HepG2 (cell line): ENCODE results near the gene CARD8. TPM values are rescaled to one million over a fixed set of nuclear protein-coding genes. Genes with fewer than 3 reads are reported as not detected.
A peak's percentile ranks its signal among the peaks of the same experiment; 100 is the strongest.

ENCODE experiments used
- ATAC-seq: fragments of 200-7000 bp; cut with Tn5 transposase; 3 replicates; pipeline ENCODE4 v1.9.1; 2020; ENCODE audit warnings: mild to moderate bottlenecking, moderate library complexity
- BruUV-seq: library from RNA; stranded (reverse); fragments of 400-500 nt; replicated peaks from 2 replicates; lab custom pipeline; 2021; lab: Mats Ljungman, UMichigan
- CTCF ChIA-PET: fragments of 300-600 bp; formaldehyde crosslinking; extraction: SDS; loops from one replicate; lab custom pipeline; 2021; ENCODE audit warnings: low total read pairs, inconsistent platforms, low intra/inter-chr PET ratio; lab: Yijun Ruan, JAX
- POLR2A ChIA-PET: fragments of 350-600 bp; sonication (Branson Sonifier 250); formaldehyde crosslinking; loops from one replicate; lab custom pipeline; 2020; ENCODE audit warnings: antibody characterized with exemption, inconsistent platforms; lab: Yijun Ruan, JAX
- DNase-seq: peaks from one replicate; pipeline ENCODE4 v3.0.0-alpha.2; 2015; ENCODE audit warnings: low spot score
- FAIRE-seq: peaks from 3 replicates; lab custom pipeline; 2011; peaks lifted over from hg19 to GRCh38; lab: Jason Lieb, UNC
- H2AFZ ChIP-seq: one replicate; pipeline ENCODE4 v1.6.1; 2011; ENCODE audit warnings: low read length, inconsistent platforms
- H3K27ac ChIP-seq: fragments of 300-600 bp; 3 replicates; pipeline ENCODE4 v1.8.0; 2011; ENCODE audit warnings: mixed run types, mild to moderate bottlenecking, mixed read lengths, low read length, inconsistent platforms; ENCODE audit not compliant: insufficient read depth; ENCODE audit errors: extremely low read length
- H3K27me3 ChIP-seq, 2 experiments: fragments of 200-600 bp in 1 of 2; 2 replicates in 1 of 2; 3 replicates in 1 of 2; pipeline versions ENCODE4 v1.6.0 to v1.8.0; 2011; ENCODE audit warnings: low read length in 2 of 2, mild to moderate bottlenecking in 2 of 2, moderate library complexity in 2 of 2, inconsistent platforms in 1 of 2; ENCODE audit not compliant: insufficient read depth in 2 of 2, control insufficient read depth in 1 of 2
- H3K36me3 ChIP-seq, 2 experiments: fragments of 200-600 bp in 1 of 2; replicated peaks in 1 of 2; 2 replicates in 1 of 2; 3 replicates in 1 of 2; pipeline versions ENCODE4 v1.5.1 to v1.8.0; 2011; ENCODE audit warnings: low read length in 2 of 2, inconsistent platforms in 1 of 2; ENCODE audit not compliant: insufficient read depth in 2 of 2, control insufficient read depth in 1 of 2
- H3K4me1 ChIP-seq: 2 replicates; pipeline ENCODE4 v1.5.1; 2012; ENCODE audit warnings: low read length, inconsistent platforms; ENCODE audit not compliant: insufficient read depth
- H3K4me2 ChIP-seq: 2 replicates; pipeline ENCODE4 v1.6.0; 2011; ENCODE audit warnings: low read depth, low read length, inconsistent platforms
- H3K4me3 ChIP-seq, 3 experiments: fragments of 200-600 bp in 1 of 3; sonication (generic), shearing (Covaris generic) in 1 of 3; replicated peaks in 1 of 3; 2 replicates each; pipeline ENCODE4 v1.5.1; 2011 to 2016; ENCODE audit warnings: low read length in 3 of 3, inconsistent platforms in 2 of 3, low read depth in 2 of 3, mild to moderate bottlenecking in 2 of 3, control low read depth in 1 of 3, mixed read lengths in 1 of 3; ENCODE audit not compliant: insufficient read depth in 1 of 3
- H3K79me2 ChIP-seq: one replicate; pipeline ENCODE4 v1.6.1; 2011; ENCODE audit warnings: low read length, inconsistent platforms; ENCODE audit not compliant: insufficient read depth
- H3K9ac ChIP-seq: 2 replicates; pipeline ENCODE4 v1.6.0; 2011; ENCODE audit warnings: mild to moderate bottlenecking, low read depth, low read length, inconsistent platforms; ENCODE audit not compliant: insufficient read depth
- H3K9me3 ChIP-seq: 2 replicates; pipeline ENCODE4 v1.5.1; 2012; ENCODE audit warnings: mild to moderate bottlenecking, low read length
- H4K20me1 ChIP-seq: 2 replicates; pipeline ENCODE4 v1.6.0; 2011; ENCODE audit warnings: inconsistent platforms, mild to moderate bottlenecking, low read length, moderate library complexity; ENCODE audit not compliant: insufficient read depth
- CEBPB ChIP-seq: IDR thresholded peaks from 2 replicates; pipeline ENCODE4 v1.6.1; 2011; ENCODE audit warnings: low read depth, low read length, improper control_type of control experiment, borderline replicate concordance
- KLF13 ChIP-seq: sonication (generic); formaldehyde crosslinking; IDR thresholded peaks from 2 replicates; pipeline ENCODE4 v1.4.0; 2020; ENCODE audit warnings: mild to moderate bottlenecking, missing genetic modification reagents
- NCOA1 ChIP-seq: sonication (generic); formaldehyde crosslinking; IDR thresholded peaks from 2 replicates; pipeline ENCODE4 v1.9.0; 2021; ENCODE audit warnings: missing genetic modification reagents
- RFX3 ChIP-seq: IDR thresholded peaks from 2 replicates; pipeline ENCODE4 v1.6.1; 2016; ENCODE audit warnings: missing biosample characterization, missing genetic modification reagents
- SMC3 ChIP-seq: IDR thresholded peaks from 2 replicates; pipeline ENCODE4 v1.6.1; 2011; ENCODE audit warnings: low read length, improper control_type of control experiment
- SNAPC2 ChIP-seq: sonication (generic); formaldehyde crosslinking; IDR thresholded peaks from 2 replicates; pipeline ENCODE4 v1.8.1; 2022; ENCODE audit warnings: mild to moderate bottlenecking, missing genetic modification reagents
- WGBS: methylation state at CpG from one replicate; pipeline ENCODE4 v1.1.6; 2017; ENCODE audit warnings: low lambda C conversion rate; 5-methylcytosine and 5-hydroxymethylcytosine counted together
- in situ Hi-C: cut with HindIII; loops from 2 replicates; pipeline ENCODE4 v1.10.0; 2017; ENCODE audit warnings: low pct_unique_long_range_greater_than_20kb; ENCODE audit not compliant: extremely low pct_ligation_motif_present
- intact Hi-C: fragments of 100-400 bp; cut with micrococcal nuclease; formaldehyde crosslinking; loops from one replicate; pipeline ENCODE4 v1.10.0; 2022; ENCODE audit not compliant: unreplicated experiment
- polyA plus RNA-seq, 8 experiments: library from polyadenylated mRNA; depleted of rRNA in 3 of 8; stranded (reverse) in 7 of 8; unstranded in 1 of 8; fragments of >200 nt; fragmentation: Illumina TruSeq in 4 of 8; extraction: Trizol in 4 of 8; gene quantifications; 2 replicates each; pipeline versions ENCODE4 v1.2.1 to v1.2.3, GENCODE V29; 2011 to 2016; ENCODE audit warnings: low read depth in 4 of 8, missing spikeins in 1 of 8, mixed read lengths in 1 of 8; ENCODE audit not compliant: insufficient read depth in 1 of 8
- total RNA-seq, 5 experiments: library from RNA; depleted of rRNA; stranded (reverse); fragments of >200 nt; fragmentation: Illumina TruSeq; extraction: Trizol; gene quantifications; 2 replicates each; pipeline ENCODE4 v1.2.3, GENCODE V29; 2016; ENCODE audit warnings: low read depth in 1 of 5
- TF ChIP-seq, protein P1 (sequence below): sonication (generic); formaldehyde crosslinking; IDR thresholded peaks from 2 replicates; pipeline ENCODE4 v1.5.0; 2020; ENCODE audit warnings: mild to moderate bottlenecking, missing genetic modification reagents
- TF ChIP-seq, protein P2 (sequence below): sonication (generic); formaldehyde crosslinking; IDR thresholded peaks from 2 replicates; pipeline ENCODE4 v1.5.0; 2020; ENCODE audit warnings: mild to moderate bottlenecking, missing genetic modification reagents

CARD8 gene
- total and polyA plus RNA-seq, 2 of the 13 experiments (the other 11 are each of a cell fraction or from before 2014, with no cell fraction given) = 15.0 to 19.2 TPM

DNA sequence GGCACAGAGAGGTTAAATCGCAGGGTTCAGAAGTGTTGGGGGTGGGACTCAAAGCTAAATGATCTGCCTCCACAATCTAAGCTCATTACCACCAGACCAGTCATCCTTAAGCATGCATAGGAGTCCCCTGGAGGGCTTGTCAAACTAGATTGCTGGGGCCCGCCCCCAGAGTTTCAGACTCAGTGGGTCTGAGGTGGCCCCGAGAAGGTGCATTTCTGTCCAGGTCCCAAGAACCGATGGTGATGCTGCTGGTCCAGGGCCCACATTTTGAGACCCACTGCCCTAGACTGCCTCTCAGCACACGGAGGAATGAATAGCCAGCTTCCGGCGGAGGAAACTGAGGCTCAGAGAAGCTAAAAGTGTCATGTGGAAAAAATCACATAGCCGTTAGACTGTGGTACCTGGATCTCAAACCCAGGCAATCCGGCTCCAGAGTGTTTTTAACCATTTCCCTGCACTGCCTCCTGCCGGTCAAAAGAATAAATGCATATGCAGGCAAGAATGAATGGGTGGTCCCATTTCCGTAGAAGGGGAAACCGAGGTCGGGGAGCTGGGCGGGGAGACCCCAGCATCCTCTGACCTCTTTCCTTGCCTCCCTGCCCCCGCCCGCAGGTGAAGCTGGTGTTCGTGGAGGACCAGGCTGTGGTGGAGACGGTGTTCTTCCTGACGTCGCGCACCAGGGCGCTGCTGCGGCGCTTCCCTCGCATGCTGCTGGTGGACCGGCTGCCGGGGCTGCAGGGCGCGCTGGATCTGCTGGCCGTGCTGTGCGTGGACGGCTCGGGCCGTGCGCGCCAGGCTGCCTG is 61.5 kb downstream of the CARD8 start (continued):
- no peak for TF ChIP-seq NCOA1
- no peak for TF ChIP-seq KLF13 (CRISPR knock-in tag)
- no peak for TF ChIP-seq CEBPB
- TF ChIP-seq SMC3 = peak; percentile 12; the same call in 1 of the 2 replicates

DNA sequence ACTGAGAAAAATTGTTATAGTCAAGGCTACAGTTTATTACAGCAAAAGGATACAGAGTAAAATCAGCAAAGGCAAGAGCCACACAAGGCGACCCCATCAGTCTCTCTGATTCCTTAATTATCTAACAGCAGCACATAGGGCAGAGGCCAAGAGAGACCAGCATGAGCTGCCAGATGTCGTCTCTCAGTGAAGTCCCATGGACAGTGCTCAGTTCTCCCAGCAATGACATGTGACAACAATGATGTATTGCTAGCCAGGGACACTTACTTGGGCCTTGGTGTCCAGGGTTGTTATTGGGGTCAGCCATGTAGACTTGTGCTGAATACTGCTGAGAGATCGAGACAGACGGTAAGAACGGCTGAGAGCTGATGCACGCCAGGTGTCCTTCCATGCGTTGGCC is 63.0 kb downstream of the CARD8 start:
- H3K4me2 ChIP-seq = no peak overlapping the region
- H3K9me3 ChIP-seq = no peaks in the 10 kb centered on the region
- intact Hi-C loops = no loop called here
- H2AFZ ChIP-seq = no peak overlapping the region
- no peaks in the 10 kb centered on the region for H3K4me1 ChIP-seq
- ATAC-seq (no peak), FAIRE-seq (no peak), DNase-seq (no peak)
- ChIA-PET POLR2A (no interaction called here), CTCF (no interaction called here)
- no peaks in the 10 kb centered on the region for H3K27me3 ChIP-seq
- no peak overlapping the region for H3K27ac ChIP-seq
- in situ Hi-C loops = no loop called here
- no peak overlapping the region for H3K4me3 ChIP-seq
- BruUV-seq = no TSS peak
- TF ChIP-seq, protein P1, sequence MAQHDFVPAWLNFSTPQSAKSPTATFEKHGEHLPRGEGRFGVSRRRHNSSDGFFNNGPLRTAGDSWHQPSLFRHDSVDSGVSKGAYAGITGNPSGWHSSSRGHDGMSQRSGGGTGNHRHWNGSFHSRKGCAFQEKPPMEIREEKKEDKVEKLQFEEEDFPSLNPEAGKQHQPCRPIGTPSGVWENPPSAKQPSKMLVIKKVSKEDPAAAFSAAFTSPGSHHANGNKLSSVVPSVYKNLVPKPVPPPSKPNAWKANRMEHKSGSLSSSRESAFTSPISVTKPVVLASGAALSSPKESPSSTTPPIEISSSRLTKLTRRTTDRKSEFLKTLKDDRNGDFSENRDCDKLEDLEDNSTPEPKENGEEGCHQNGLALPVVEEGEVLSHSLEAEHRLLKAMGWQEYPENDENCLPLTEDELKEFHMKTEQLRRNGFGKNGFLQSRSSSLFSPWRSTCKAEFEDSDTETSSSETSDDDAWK (CRISPR knock-in tag) = no peak
- TF ChIP-seq SNAPC2 (CRISPR knock-in tag) = no peak
- no peak for TF ChIP-seq RFX3 (CRISPR knock-in tag)
- TF ChIP-seq, protein P2, sequence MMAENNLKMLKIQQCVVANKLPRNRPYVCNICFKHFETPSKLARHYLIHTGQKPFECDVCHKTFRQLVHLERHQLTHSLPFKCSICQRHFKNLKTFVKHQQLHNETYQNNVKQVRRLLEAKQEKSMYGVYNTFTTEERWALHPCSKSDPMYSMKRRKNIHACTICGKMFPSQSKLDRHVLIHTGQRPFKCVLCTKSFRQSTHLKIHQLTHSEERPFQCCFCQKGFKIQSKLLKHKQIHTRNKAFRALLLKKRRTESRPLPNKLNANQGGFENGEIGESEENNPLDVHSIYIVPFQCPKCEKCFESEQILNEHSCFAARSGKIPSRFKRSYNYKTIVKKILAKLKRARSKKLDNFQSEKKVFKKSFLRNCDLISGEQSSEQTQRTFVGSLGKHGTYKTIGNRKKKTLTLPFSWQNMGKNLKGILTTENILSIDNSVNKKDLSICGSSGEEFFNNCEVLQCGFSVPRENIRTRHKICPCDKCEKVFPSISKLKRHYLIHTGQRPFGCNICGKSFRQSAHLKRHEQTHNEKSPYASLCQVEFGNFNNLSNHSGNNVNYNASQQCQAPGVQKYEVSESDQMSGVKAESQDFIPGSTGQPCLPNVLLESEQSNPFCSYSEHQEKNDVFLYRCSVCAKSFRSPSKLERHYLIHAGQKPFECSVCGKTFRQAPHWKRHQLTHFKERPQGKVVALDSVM (CRISPR knock-in tag) = no peak
- H3K9ac ChIP-seq = no peak overlapping the region
- no peaks in the 10 kb centered on the region for H4K20me1 ChIP-seq
- 95% methylated on average over 6 of the region's 7 CpGs for WGBS
- H3K36me3 ChIP-seq = no peaks in the 10 kb centered on the region
- H3K79me2 ChIP-seq = no peaks in the 10 kb centered on the region
